ENCODE data around the gene MAST4.

GRCh38 chr5:66949066-66949465 lies 352.9 kb downstream of the MAST4 start:
- TF ChIP-seq CTCF (IDR thresholded peaks at IDR 0.05; ENCODE audit: low read depth, low read length): no peak
- no peak for TF ChIP-seq EZH2phosphoT487 (IDR thresholded peaks at IDR 0.05; ENCODE audit: low read depth)

All from OCI-LY3 (cell line).